Activated CD4-positive, alpha-beta memory T cell treated with anti-CD3 and anti-CD28 coated beads for 36 hours (primary cell): ENCODE measurements around the gene CFAP54. TPM values are rescaled to one million over a fixed set of nuclear protein-coding genes. Genes with fewer than 3 reads are reported as not detected.
A peak's percentile ranks its signal among the peaks of the same experiment; 100 is the strongest.

Experiments
- CTCF ChIA-PET: fragments of 350-600 bp; sonication (Branson Sonifier 250); formaldehyde crosslinking; loops from one replicate; lab custom pipeline; 2021; ENCODE audit warnings: antibody characterized with exemption, inconsistent platforms; lab: Charles Lee
- POLR2A ChIA-PET: fragments of 350-600 bp; sonication (Branson Sonifier 250); formaldehyde crosslinking; loops from one replicate; lab custom pipeline; 2021; ENCODE audit warnings: antibody characterized with exemption; lab: Charles Lee
- DNase-seq: peaks from one replicate; pipeline ENCODE4 v3.0.0-alpha.2; 2020
- H3K27ac Mint-ChIP-seq: one replicate; pipeline ENCODE4 v1.8.0; 2021; ENCODE audit warnings: mixed read lengths
- H3K27me3 Mint-ChIP-seq: one replicate; pipeline ENCODE4 v1.8.0; 2021; ENCODE audit warnings: mixed read lengths
- H3K36me3 Mint-ChIP-seq: one replicate; pipeline ENCODE4 v1.8.0; 2021; ENCODE audit warnings: mixed read lengths
- H3K4me1 Mint-ChIP-seq: one replicate; pipeline ENCODE4 v1.8.0; 2021; ENCODE audit warnings: low read depth, mixed read lengths
- H3K4me3 Mint-ChIP-seq: one replicate; pipeline ENCODE4 v1.8.0; 2021; ENCODE audit warnings: mild to moderate bottlenecking, mixed read lengths
- H3K9me3 Mint-ChIP-seq: one replicate; pipeline ENCODE4 v1.8.0; 2021; ENCODE audit warnings: mixed read lengths
- intact Hi-C: fragments of 100-400 bp; cut with micrococcal nuclease; formaldehyde crosslinking; loops from one replicate; pipeline ENCODE4 v1.15.1; 2023
- total RNA-seq, 2 experiments: library from RNA; stranded (reverse); gene quantifications; one replicate each; pipeline ENCODE4 v1.2.3, GENCODE V29; 2021

CFAP54 gene
- total RNA-seq, 2 experiments from 2014 or later = 0.31 to 0.33 TPM

GRCh38 chr12:96521895-96522682, 32.7 kb downstream of the CFAP54 start:
- Mint-ChIP-seq H3K9me3 (no peaks in the 10 kb centered on the region), H3K4me3 (no peak overlapping the region), H3K27ac (no peak overlapping the region), H3K4me1 (peaks cover 14% of the 10 kb centered on the region), H3K27me3 (no peaks in the 10 kb centered on the region), H3K36me3 (no peaks in the 10 kb centered on the region)
- no peak for DNase-seq
- CTCF ChIA-PET = interaction anchor here (0.6 to 0.8 kb wide), 4 partner anchors 103 to 1443 kb away, joined by 3 to 4 read pairs (median 3); no protein-coding TSS in a partner anchor
- POLR2A ChIA-PET = no interaction called here
- intact Hi-C loops = no loop called here

GRCh38 chr12:96522690-96523089, 33.3 kb downstream of the CFAP54 start:
- Mint-ChIP-seq H3K27ac (no peak overlapping the region), H3K4me1 (peaks cover 8% of the 10 kb centered on the region), H3K27me3 (no peaks in the 10 kb centered on the region), H3K36me3 (no peaks in the 10 kb centered on the region), H3K9me3 (no peaks in the 10 kb centered on the region), H3K4me3 (no peak overlapping the region)
- ChIA-PET POLR2A (no interaction called here), CTCF (interaction anchor here (0.7 to 0.8 kb wide), 2 partner anchors 103 to 118 kb away, joined by 3 read pairs; no protein-coding TSS in a partner anchor)
- no peak for DNase-seq
- intact Hi-C loops = no loop called here

GRCh38 chr12:96526110-96526509, 36.7 kb downstream of the CFAP54 start:
- H3K27ac Mint-ChIP-seq = no peak overlapping the region
- intact Hi-C loops = no loop called here
- no peak overlapping the region for H3K4me3 Mint-ChIP-seq
- peak; percentile 31 for DNase-seq
- POLR2A ChIA-PET = interaction anchor here (0.5 kb wide), 1 partner anchor 206 kb away, joined by 3 read pairs; no protein-coding TSS in a partner anchor
- H3K36me3 Mint-ChIP-seq = no peaks in the 10 kb centered on the region
- no peaks in the 10 kb centered on the region for H3K27me3 Mint-ChIP-seq
- CTCF ChIA-PET = interaction anchor here (1.9 kb wide), 1 partner anchor 10 kb away, joined by 15 read pairs; no protein-coding TSS in a partner anchor
- no peaks in the 10 kb centered on the region for H3K9me3 Mint-ChIP-seq
- peaks cover 6% of the 10 kb centered on the region for H3K4me1 Mint-ChIP-seq

GRCh38 chr12:96529912-96530311, 40.5 kb downstream of the CFAP54 start:
- no peaks in the 10 kb centered on the region for H3K27me3 Mint-ChIP-seq
- CTCF ChIA-PET = interaction anchor here (0.9 kb wide), 1 partner anchor 13 kb away, joined by 3 read pairs; no protein-coding TSS in a partner anchor
- DNase-seq = no peak
- no peak overlapping the region for H3K4me3 Mint-ChIP-seq
- POLR2A ChIA-PET = no interaction called here
- no peaks in the 10 kb centered on the region for H3K9me3 Mint-ChIP-seq
- H3K27ac Mint-ChIP-seq = no peak overlapping the region
- intact Hi-C loops = no loop called here
- no peaks in the 10 kb centered on the region for H3K36me3 Mint-ChIP-seq
- H3K4me1 Mint-ChIP-seq = peaks cover 6% of the 10 kb centered on the region

- H3K27me3 Mint-ChIP-seq = no peaks in the 10 kb centered on the region
- H3K9me3 Mint-ChIP-seq = no peaks in the 10 kb centered on the region
- intact Hi-C loops = no loop called here
- POLR2A ChIA-PET = interaction anchor here (0.6 kb wide), 1 partner anchor 130 kb away, joined by 3 read pairs; no protein-coding TSS in a partner anchor
- DNase-seq = no peak
- H3K4me3 Mint-ChIP-seq = no peak overlapping the region
- CTCF ChIA-PET = no interaction called here
- H3K4me1 Mint-ChIP-seq = no peaks in the 10 kb centered on the region
- H3K27ac Mint-ChIP-seq = no peak overlapping the region
- H3K36me3 Mint-ChIP-seq = no peaks in the 10 kb centered on the region
These were observed 45.0 kb downstream of the CFAP54 start for GRCh38 chr12:96534339-96534738.

GRCh38 chr12:96548384-96548783, 59.0 kb downstream of the CFAP54 start:
- H3K36me3 Mint-ChIP-seq = peaks cover under 1% of the 10 kb centered on the region
- H3K27ac Mint-ChIP-seq = no peak overlapping the region
- no peak overlapping the region for H3K4me3 Mint-ChIP-seq
- H3K9me3 Mint-ChIP-seq = peaks cover 2% of the 10 kb centered on the region
- intact Hi-C loops = no loop called here
- ChIA-PET POLR2A (no interaction called here), CTCF (no interaction called here)
- DNase-seq = no peak
- H3K4me1 Mint-ChIP-seq = no peaks in the 10 kb centered on the region
- H3K27me3 Mint-ChIP-seq = peaks cover 8% of the 10 kb centered on the region

- CTCF ChIA-PET = no interaction called here
- DNase-seq = no peak
- no peaks in the 10 kb centered on the region for H3K36me3 Mint-ChIP-seq
- intact Hi-C loops = no loop called here
- no peaks in the 10 kb centered on the region for H3K9me3 Mint-ChIP-seq
- peaks cover 8% of the 10 kb centered on the region for H3K27me3 Mint-ChIP-seq
- no peak overlapping the region for H3K27ac Mint-ChIP-seq
- H3K4me1 Mint-ChIP-seq = no peaks in the 10 kb centered on the region
- POLR2A ChIA-PET = no interaction called here
- H3K4me3 Mint-ChIP-seq = no peak overlapping the region
These were observed 60.0 kb downstream of the CFAP54 start for GRCh38 chr12:96549341-96549740.

- ChIA-PET CTCF (no interaction called here), POLR2A (interaction anchor here (1.0 to 1.3 kb wide), 2 partner anchors 54 to 125 kb away, joined by 3 read pairs; no protein-coding TSS in a partner anchor)
- intact Hi-C loops = loop anchor here (2.0 to 10.0 kb wide), 6 partner anchors 124 to 834 kb away; partner anchors contain the start of genes CDK17 and NEDD1
- Mint-ChIP-seq H3K9me3 (no peaks in the 10 kb centered on the region), H3K4me1 (peaks cover 26% of the 10 kb centered on the region), H3K27me3 (peaks cover 11% of the 10 kb centered on the region), H3K4me3 (no peak overlapping the region), H3K27ac (peak overlapping the region; percentile 65), H3K36me3 (no peaks in the 10 kb centered on the region)
- DNase-seq = no peak
These were observed 81.2 kb downstream of the CFAP54 start for GRCh38 chr12:96570579-96570978.

GRCh38 chr12:96571101-96571862, 81.9 kb downstream of the CFAP54 start:
- peak; percentile 33 for DNase-seq
- ChIA-PET POLR2A (interaction anchor here (1.0 to 1.3 kb wide), 2 partner anchors 55 to 126 kb away, joined by 3 read pairs; no protein-coding TSS in a partner anchor), CTCF (no interaction called here)
- peaks cover 4% of the 10 kb centered on the region for H3K27me3 Mint-ChIP-seq
- peaks cover 26% of the 10 kb centered on the region for H3K4me1 Mint-ChIP-seq
- peak overlapping the region; percentile 40 for H3K4me3 Mint-ChIP-seq
- H3K36me3 Mint-ChIP-seq = no peaks in the 10 kb centered on the region
- H3K9me3 Mint-ChIP-seq = no peaks in the 10 kb centered on the region
- intact Hi-C loops = loop anchor here (1.0 to 10.0 kb wide), 11 partner anchors 54 to 1781 kb away; partner anchors contain the start of genes CDK17, CFAP54 and NEDD1
- peak overlapping the region; percentile 65 for H3K27ac Mint-ChIP-seq

GRCh38 chr12:96578526-96579125, 89.2 kb downstream of the CFAP54 start:
- H3K4me3 Mint-ChIP-seq = no peak overlapping the region
- intact Hi-C loops = loop anchor here (1.0 to 10.0 kb wide), 5 partner anchors 144 to 1818 kb away; no protein-coding TSS in a partner anchor
- ChIA-PET POLR2A (no interaction called here), CTCF (interaction anchor here (0.6 to 6.1 kb wide), 8 partner anchors 49 to 1819 kb away, joined by 3 to 72 read pairs (median 6); no protein-coding TSS in a partner anchor)
- no peak for DNase-seq
- H3K4me1 Mint-ChIP-seq = no peaks in the 10 kb centered on the region
- H3K27me3 Mint-ChIP-seq = no peaks in the 10 kb centered on the region
- no peaks in the 10 kb centered on the region for H3K9me3 Mint-ChIP-seq
- H3K36me3 Mint-ChIP-seq = no peaks in the 10 kb centered on the region
- H3K27ac Mint-ChIP-seq = no peak overlapping the region

GRCh38 chr12:96585977-96586376, 96.6 kb downstream of the CFAP54 start:
- Mint-ChIP-seq H3K4me1 (no peaks in the 10 kb centered on the region), H3K9me3 (no peaks in the 10 kb centered on the region), H3K4me3 (no peak overlapping the region), H3K36me3 (no peaks in the 10 kb centered on the region), H3K27me3 (peaks cover 3% of the 10 kb centered on the region), H3K27ac (no peak overlapping the region)
- intact Hi-C loops = no loop called here
- CTCF ChIA-PET = no interaction called here
- POLR2A ChIA-PET = no interaction called here
- DNase-seq = no peak
